ENCODE results near the gene STRADB. TPM values are rescaled to one million over a fixed set of nuclear protein-coding genes. Genes with fewer than 3 reads are reported as not detected.

STRADB gene
- total RNA-seq, 1 experiment from 2014 or later: 17.4 TPM

GRCh38 chr2:201452058-201452921, 750 bp downstream of the STRADB start:
- Histone ChIP-seq H3K4me2 (ENCODE audit: low read length) (peak overlapping the region; percentile 90), H3K4me1 (ENCODE audit: control insufficient read depth in 1 of 2, insufficient read depth in 2 of 2, low read length in 2 of 2) (peaks cover 10 to 22% of the 10 kb centered on the region in 2 experiments), H3K4me3 (replicated peaks in 1 of 2; ENCODE audit: low read depth in 1 of 2, low read length in 2 of 2) (peak overlapping the region; percentile 98), H3K9ac (ENCODE audit: low read length) (peak overlapping the region; percentile 85), H4K20me1 (ENCODE audit: insufficient read depth) (no peaks in the 10 kb centered on the region), H3K9me2 (ENCODE audit: insufficient read depth) (no peaks in the 10 kb centered on the region), H2AFZ (ENCODE audit: low read depth, low read length, poor library complexity, severe bottlenecking) (no peak overlapping the region), H3K27me3 (ENCODE audit: insufficient read depth, low read length) (no peaks in the 10 kb centered on the region), H3K79me2 (ENCODE audit: insufficient read depth, low read length) (peaks cover 7% of the 10 kb centered on the region; the same call in 1 of the 2 replicates), H3K9me3 (ENCODE audit: control insufficient read depth in 1 of 2, insufficient read depth in 1 of 2, low read depth in 1 of 2, low read length in 2 of 2) (no peaks in the 10 kb centered on the region), H3K27ac (ENCODE audit: low read depth, low read length) (peak overlapping the region; percentile 69), H3K36me3 (ENCODE audit: control insufficient read depth in 1 of 2, insufficient read depth in 2 of 2, low read length in 2 of 2) (no peaks in the 10 kb centered on the region)
- no peak for DNase-seq (ENCODE audit: low read depth, low spot score)
- intact Hi-C loops (cut with micrococcal nuclease): loop anchor here (10.0 kb wide), 2 partner anchors 193 to 217 kb away; partner anchors contain the start of gene TMEM237
- POLR2A ChIA-PET: interaction anchor here (1.0 to 1.3 kb wide), 4 partner anchors 12 to 220 kb away, joined by 3 to 4 read pairs (median 4); no protein-coding TSS in a partner anchor
- ATAC-seq: peak; percentile 62
- CTCF ChIA-PET: interaction anchor here (0.9 to 1.0 kb wide), 2 partner anchors 220 kb away, joined by 4 read pairs; no protein-coding TSS in a partner anchor
- TSS peak; percentile 59 for BruUV-seq (replicated peaks)
- TF ChIP-seq ZFX (IDR thresholded peaks at IDR 0.05) (peak; percentile 71), CBX3 (IDR thresholded peaks at IDR 0.05; ENCODE audit: low read depth) (no peak)
- RAD21 ChIA-PET (ENCODE audit: low non-redundant PET in 1 of 2, low total read pairs in 2 of 2, uncharacterized antibody in 2 of 2, unreplicated experiment in 2 of 2): interaction anchor here in 1 of 2 experiments (0.7 kb wide), 1 partner anchor 50 kb away, joined by 3 read pairs; no protein-coding TSS in a partner anchor

- no peak for TF ChIP-seq EGR1 (IDR thresholded peaks at IDR 0.05; ENCODE audit: low read depth)
- TF ChIP-seq SP1 (IDR thresholded peaks at IDR 0.05; ENCODE audit: low read depth): no peak
- no peak for TF ChIP-seq EZH2 (IDR thresholded peaks at IDR 0.05)
- TF ChIP-seq POLR2AphosphoS5 (IDR thresholded peaks at IDR 0.05; ENCODE audit: low read depth, low read length): no peak
- no peak for TF ChIP-seq CEBPB (IDR thresholded peaks at IDR 0.05; ENCODE audit: low read depth)
- no peak for TF ChIP-seq CBX3 (IDR thresholded peaks at IDR 0.05; ENCODE audit: low read depth)
- TF ChIP-seq ZFX (IDR thresholded peaks at IDR 0.05): no peak
- no peak for TF ChIP-seq EZH2phosphoT487 (IDR thresholded peaks at IDR 0.05; ENCODE audit: borderline replicate concordance)
- TF ChIP-seq, protein P1, sequence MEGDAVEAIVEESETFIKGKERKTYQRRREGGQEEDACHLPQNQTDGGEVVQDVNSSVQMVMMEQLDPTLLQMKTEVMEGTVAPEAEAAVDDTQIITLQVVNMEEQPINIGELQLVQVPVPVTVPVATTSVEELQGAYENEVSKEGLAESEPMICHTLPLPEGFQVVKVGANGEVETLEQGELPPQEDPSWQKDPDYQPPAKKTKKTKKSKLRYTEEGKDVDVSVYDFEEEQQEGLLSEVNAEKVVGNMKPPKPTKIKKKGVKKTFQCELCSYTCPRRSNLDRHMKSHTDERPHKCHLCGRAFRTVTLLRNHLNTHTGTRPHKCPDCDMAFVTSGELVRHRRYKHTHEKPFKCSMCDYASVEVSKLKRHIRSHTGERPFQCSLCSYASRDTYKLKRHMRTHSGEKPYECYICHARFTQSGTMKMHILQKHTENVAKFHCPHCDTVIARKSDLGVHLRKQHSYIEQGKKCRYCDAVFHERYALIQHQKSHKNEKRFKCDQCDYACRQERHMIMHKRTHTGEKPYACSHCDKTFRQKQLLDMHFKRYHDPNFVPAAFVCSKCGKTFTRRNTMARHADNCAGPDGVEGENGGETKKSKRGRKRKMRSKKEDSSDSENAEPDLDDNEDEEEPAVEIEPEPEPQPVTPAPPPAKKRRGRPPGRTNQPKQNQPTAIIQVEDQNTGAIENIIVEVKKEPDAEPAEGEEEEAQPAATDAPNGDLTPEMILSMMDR (IDR thresholded peaks at IDR 0.05 in 2 of 3, conservative IDR thresholded peaks at IDR 0.05 in 1 of 3; ENCODE audit: borderline replicate concordance in 1 of 3, insufficient read depth in 1 of 3, low read depth in 2 of 3, low read length in 2 of 3): no peak
- intact Hi-C loops (cut with micrococcal nuclease): loop anchor here (10.0 kb wide), 2 partner anchors 192 to 218 kb away; partner anchors contain the start of gene TMEM237
- Histone ChIP-seq H3K9me2 (ENCODE audit: insufficient read depth) (no peaks in the 10 kb centered on the region), H3K36me3 (ENCODE audit: control insufficient read depth in 1 of 2, insufficient read depth in 2 of 2, low read length in 2 of 2) (no peaks in the 10 kb centered on the region), H2AFZ (ENCODE audit: low read depth, low read length, poor library complexity, severe bottlenecking) (no peak overlapping the region), H3K4me2 (ENCODE audit: low read length) (peak overlapping the region; percentile 90), H4K20me1 (ENCODE audit: insufficient read depth) (no peaks in the 10 kb centered on the region), H3K79me2 (ENCODE audit: insufficient read depth, low read length) (peaks cover 7% of the 10 kb centered on the region; the same call in 1 of the 2 replicates), H3K27me3 (ENCODE audit: insufficient read depth, low read length) (no peaks in the 10 kb centered on the region), H3K4me1 (ENCODE audit: control insufficient read depth in 1 of 2, insufficient read depth in 2 of 2, low read length in 2 of 2) (peaks cover 10 to 22% of the 10 kb centered on the region in 2 experiments), H3K4me3 (replicated peaks in 1 of 2; ENCODE audit: low read depth in 1 of 2, low read length in 2 of 2) (peak overlapping the region in 1 of 2 experiments; percentile 98; a peak in 2 of 4 replicates), H3K27ac (ENCODE audit: low read depth, low read length) (no peak overlapping the region), H3K9ac (ENCODE audit: low read length) (no peak overlapping the region), H3K9me3 (ENCODE audit: control insufficient read depth in 1 of 2, insufficient read depth in 1 of 2, low read depth in 1 of 2, low read length in 2 of 2) (no peaks in the 10 kb centered on the region)
- ChIA-PET RAD21 (ENCODE audit: low non-redundant PET in 1 of 2, low total read pairs in 2 of 2, uncharacterized antibody in 2 of 2, unreplicated experiment in 2 of 2) (no interaction called here), POLR2A (no interaction called here), CTCF (interaction anchor here (0.9 kb wide), 1 partner anchor 221 kb away, joined by 4 read pairs; no protein-coding TSS in a partner anchor)
- DNase-seq (ENCODE audit: low read depth, low spot score) (no peak), ATAC-seq (no peak)
- no TSS peak for BruUV-seq (replicated peaks)
These were observed 1.5 kb downstream of the STRADB start for GRCh38 chr2:201452922-201453643.

Data from HCT116 (cell line).